ENCODE measurements around the gene MCM5.
"Not testable (repeated sequence)": the region's sequence is repeated elsewhere in the genome, so short reads cannot be mapped to it uniquely, and the experiment has no call there.

The MCM5 gene

GRCh38 chr22:35377735-35378134 lies 22.2 kb upstream of the MCM5 start:
- DNase-seq (ENCODE audit: extremely low spot score, insufficient read length, low read depth) (no peak), FAIRE-seq (no peak)

- DNase-seq (ENCODE audit: extremely low spot score, insufficient read length, low read depth), result no peak
- no peak for FAIRE-seq
Observed at GRCh38 chr22:35378621-35379020, 21.3 kb upstream of the MCM5 start.

GRCh38 chr22:35379146-35379993 lies 20.6 kb upstream of the MCM5 start:
- DNase-seq (ENCODE audit: extremely low spot score, insufficient read length, low read depth) (no peak), FAIRE-seq (no peak)

GRCh38 chr22:35380013-35380412 lies 19.9 kb upstream of the MCM5 start:
- FAIRE-seq (no peak), DNase-seq (ENCODE audit: extremely low spot score, insufficient read length, low read depth) (no peak)

GRCh38 chr22:35380537-35381423 lies 19.2 kb upstream of the MCM5 start, which contains the start of gene HMOX1:
HMOX1 (plus strand) TSS chr22:35381096; CDS start chr22:35381174, 78 bp downstream.
- DNase-seq (ENCODE audit: extremely low spot score, insufficient read length, low read depth), result peak; percentile 69
- peak; percentile 89 for FAIRE-seq

GRCh38 chr22:35381424-35382009 lies 18.4 kb upstream of the MCM5 start:
- peak; percentile 39 for FAIRE-seq
- DNase-seq (ENCODE audit: extremely low spot score, insufficient read length, low read depth), result no peak

- FAIRE-seq (no peak), DNase-seq (ENCODE audit: extremely low spot score, insufficient read length, low read depth) (no peak)
Observed at GRCh38 chr22:35383679-35384071, 16.3 kb upstream of the MCM5 start.

GRCh38 chr22:35384527-35384926 lies 15.4 kb upstream of the MCM5 start:
- DNase-seq (ENCODE audit: extremely low spot score, insufficient read length, low read depth) (no peak), FAIRE-seq (no peak)

- FAIRE-seq, result no peak
- DNase-seq (ENCODE audit: extremely low spot score, insufficient read length, low read depth), result no peak
Observed at GRCh38 chr22:35384975-35385588, 14.9 kb upstream of the MCM5 start.

GRCh38 chr22:35386670-35387288 lies 13.2 kb upstream of the MCM5 start:
- FAIRE-seq, result no peak
- no peak for DNase-seq (ENCODE audit: extremely low spot score, insufficient read length, low read depth)

GRCh38 chr22:35390933-35391332 lies 9.0 kb upstream of the MCM5 start:
- FAIRE-seq (no peak), DNase-seq (ENCODE audit: extremely low spot score, insufficient read length, low read depth) (no peak)

- DNase-seq (ENCODE audit: extremely low spot score, insufficient read length, low read depth) (no peak), FAIRE-seq (peak; percentile 21)
Observed at GRCh38 chr22:35392357-35392756, 7.6 kb upstream of the MCM5 start.

GRCh38 chr22:35393116-35394010 lies 6.6 kb upstream of the MCM5 start:
- no peak for FAIRE-seq
- no peak for DNase-seq (ENCODE audit: extremely low spot score, insufficient read length, low read depth)

GRCh38 chr22:35394011-35394312 lies 6.0 kb upstream of the MCM5 start:
- no peak for FAIRE-seq

GRCh38 chr22:35394810-35395563 lies 5.0 kb upstream of the MCM5 start:
- no peak for DNase-seq (ENCODE audit: extremely low spot score, insufficient read length, low read depth)
- FAIRE-seq, result no peak

More at GRCh38 chr22:35394011-35394312, 6.0 kb upstream of the MCM5 start:
- no peak for DNase-seq (ENCODE audit: extremely low spot score, insufficient read length, low read depth)

- not testable (repeated sequence) for FAIRE-seq; DNase-seq (ENCODE audit: extremely low spot score, insufficient read length, low read depth)
Observed at GRCh38 chr22:35396622-35397021, 3.3 kb upstream of the MCM5 start.

- DNase-seq (ENCODE audit: extremely low spot score, insufficient read length, low read depth) (no peak), FAIRE-seq (no peak)
Observed at GRCh38 chr22:35397095-35397904, 2.6 kb upstream of the MCM5 start.

Data from GM18507 (cell line).